HK-2 (cell line): ENCODE data around the gene DMXL2.
"Not testable (repeated sequence)": the region's sequence is repeated elsewhere in the genome, so short reads cannot be mapped to it uniquely, and the experiment has no call there.

Experiments used
- DNase-seq: peaks from one replicate; pipeline ENCODE4 v3.0.0-alpha.2; 2018; ENCODE audit not compliant: unreplicated experiment

The DMXL2 gene

DNA sequence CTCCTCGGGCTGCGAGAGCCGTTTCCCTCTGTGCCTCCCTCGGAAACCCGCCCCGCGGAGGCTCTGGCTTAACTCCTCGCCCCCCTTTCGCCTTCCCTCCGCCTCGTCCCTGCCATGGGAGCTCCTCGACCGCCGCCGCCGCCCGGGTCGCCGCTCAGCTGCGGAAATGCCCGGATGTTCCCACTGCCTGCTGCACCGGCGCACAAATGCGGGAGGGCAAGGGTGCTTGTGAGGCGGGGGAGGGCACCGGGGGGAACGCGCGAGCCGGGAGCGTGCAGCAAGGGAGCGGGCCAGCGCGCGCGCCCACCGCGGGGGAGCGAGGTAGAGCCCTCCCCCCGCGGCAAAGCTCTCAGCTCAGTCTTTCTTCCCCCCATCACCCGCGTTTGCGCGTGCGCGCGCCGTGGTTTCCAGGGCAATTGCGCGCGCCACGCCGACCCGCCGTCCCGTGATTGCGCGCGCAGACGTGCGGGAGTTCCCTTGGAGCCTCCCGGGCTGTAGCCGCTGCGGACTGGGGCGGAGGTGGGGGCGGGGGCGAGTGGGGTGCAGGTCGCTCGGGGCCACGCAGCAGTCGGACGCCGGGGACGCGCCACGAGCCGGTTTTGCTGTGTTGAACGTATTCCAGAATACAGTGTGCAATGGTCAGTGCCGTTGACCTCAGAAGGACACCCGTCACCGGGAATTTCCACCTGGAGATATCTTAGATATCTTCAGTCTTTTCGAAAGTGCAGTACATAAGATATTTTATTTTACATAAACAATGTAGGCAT is at the start of gene DMXL2:
TSS of gene DMXL2 (minus strand) at position 168 of the 767 bp plus-strand sequence. CDS start 226 bp downstream, outside the sequence.
- DNase-seq = peak; percentile 72

DNA sequence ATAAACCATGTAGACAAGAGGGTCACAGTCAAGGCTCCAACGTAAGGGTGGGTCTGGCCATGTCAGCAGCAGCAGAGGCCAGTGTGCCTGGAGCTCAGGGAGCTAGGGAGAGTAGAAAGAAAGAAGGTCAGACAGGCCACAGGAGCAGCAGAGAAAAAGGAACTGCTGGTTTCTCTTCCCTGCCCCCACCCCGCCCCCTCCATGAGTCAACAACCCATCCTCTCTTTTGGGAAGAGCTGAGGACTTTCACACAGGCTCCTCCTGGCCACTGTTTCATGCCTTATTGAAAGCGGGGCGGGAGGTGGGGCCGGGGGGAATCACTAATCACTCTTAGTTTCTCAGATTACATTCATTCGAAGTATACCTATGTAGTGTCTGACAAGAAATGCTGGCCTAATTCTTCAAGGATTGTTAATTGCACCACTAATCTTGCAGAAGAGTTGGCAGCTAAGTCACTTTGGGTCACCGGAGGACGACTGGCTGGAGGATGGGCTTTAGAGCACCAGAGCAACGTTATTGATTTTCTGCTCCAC is 49.6 kb upstream of the DMXL2 start:
- no peak for DNase-seq

DNA sequence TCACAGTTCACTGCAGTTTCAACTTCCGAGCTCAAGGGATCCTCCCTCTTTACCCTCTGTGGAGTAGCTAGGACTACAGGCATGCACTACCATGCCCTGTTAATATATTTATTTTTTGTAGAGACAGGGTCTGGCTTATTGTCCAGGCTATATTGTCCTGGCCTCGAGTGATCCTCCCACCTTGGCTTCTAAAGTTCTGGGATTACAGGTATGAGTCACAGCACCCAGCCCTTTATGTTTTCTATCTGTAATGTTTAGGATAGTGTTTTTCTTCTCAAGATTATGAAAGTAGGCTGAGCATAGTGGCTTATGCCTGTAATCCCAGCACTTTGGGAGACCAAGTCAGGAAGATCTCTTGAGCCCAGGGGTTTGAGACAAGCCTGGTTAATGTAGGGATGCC is 46.8 kb upstream of the DMXL2 start:
- DNase-seq = no peak

- no peak for DNase-seq
These were observed 45.9 kb upstream of the DMXL2 start for GRCh38 chr15:51668446-51668845.

- DNase-seq = no peak
These were observed 44.9 kb upstream of the DMXL2 start for GRCh38 chr15:51667478-51667877.

- no peak for DNase-seq
These were observed 38.5 kb upstream of the DMXL2 start for GRCh38 chr15:51661072-51661471.

- DNase-seq = no peak
These were observed 36.1 kb upstream of the DMXL2 start for GRCh38 chr15:51658664-51659063.

DNA sequence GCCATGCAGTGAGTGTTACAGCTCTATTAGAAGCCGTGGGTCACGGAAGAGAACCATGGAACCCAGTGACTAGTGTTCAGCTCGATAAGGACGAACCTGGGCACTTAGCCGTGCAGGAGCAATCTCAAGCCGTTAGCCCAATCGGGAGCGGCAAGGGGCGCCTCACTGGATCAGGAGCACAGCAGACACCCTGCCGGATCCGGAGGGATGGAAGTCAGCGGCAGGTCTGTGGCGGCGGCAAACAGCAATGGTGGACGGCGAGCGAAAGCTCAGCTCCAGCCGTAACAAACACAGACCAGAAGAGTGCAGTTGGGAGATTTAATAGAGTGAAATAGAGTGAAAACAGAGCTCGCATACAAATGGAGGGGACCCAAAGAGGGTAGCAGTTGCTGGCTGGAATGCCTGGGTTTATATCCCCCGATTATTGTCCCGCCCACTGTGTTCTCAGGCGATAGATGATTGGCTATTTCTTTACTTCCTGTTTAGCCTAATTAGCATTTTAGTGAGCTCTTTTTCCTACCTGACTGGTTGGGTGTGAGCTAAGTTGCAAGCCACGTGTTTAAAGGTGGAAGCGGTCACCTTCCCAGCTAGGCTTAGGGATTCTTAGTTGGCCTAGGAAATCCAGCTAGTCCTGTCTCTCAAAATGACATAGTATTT is 33.0 kb upstream of the DMXL2 start:
- DNase-seq = not testable (repeated sequence)

GRCh38 chr15:51652084-51652668 is 29.6 kb upstream of the DMXL2 start:
- DNase-seq = no peak

- peak; percentile 1 for DNase-seq
These were observed 27.3 kb upstream of the DMXL2 start for GRCh38 chr15:51649659-51650521.

- DNase-seq = not testable (repeated sequence)
These were observed 26.1 kb upstream of the DMXL2 start for GRCh38 chr15:51648643-51649042.

GRCh38 chr15:51648101-51648500 is 25.5 kb upstream of the DMXL2 start:
- DNase-seq = not testable (repeated sequence)

GRCh38 chr15:51647128-51647562 is 24.6 kb upstream of the DMXL2 start:
- peak; percentile 44 for DNase-seq

- DNase-seq = no peak
These were observed 20.1 kb upstream of the DMXL2 start for GRCh38 chr15:51642696-51643095.

DNA sequence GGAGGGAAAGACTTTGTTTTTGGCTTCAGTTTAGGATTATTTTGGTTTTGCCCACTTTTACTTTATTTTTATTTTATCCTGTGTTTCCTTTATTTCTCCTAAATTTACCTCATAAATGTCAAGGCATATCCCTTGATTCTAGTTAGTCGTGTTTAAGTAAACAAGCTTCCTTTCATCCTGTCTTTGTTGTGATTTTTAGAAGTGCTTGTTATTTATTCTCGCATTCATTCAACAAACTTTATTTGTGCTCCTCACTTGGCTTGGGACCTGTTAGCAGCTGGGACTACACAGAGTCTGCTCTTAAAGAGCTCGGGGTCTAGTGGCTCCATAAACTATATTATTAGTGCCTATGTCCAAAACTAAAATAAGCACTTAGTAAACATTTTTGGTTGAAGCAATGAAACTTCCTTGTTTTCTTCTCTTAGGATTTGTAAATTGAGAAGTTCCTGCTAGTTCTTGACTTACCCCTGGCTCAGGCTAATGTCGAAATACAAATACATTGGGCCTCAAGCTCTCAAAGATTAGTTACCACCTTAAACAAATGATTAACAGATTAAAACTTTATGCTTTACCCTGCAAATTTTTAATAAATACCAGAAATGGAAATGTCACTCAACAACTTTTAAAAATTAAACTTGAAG is 19.0 kb upstream of the DMXL2 start:
- no peak for DNase-seq

DNA sequence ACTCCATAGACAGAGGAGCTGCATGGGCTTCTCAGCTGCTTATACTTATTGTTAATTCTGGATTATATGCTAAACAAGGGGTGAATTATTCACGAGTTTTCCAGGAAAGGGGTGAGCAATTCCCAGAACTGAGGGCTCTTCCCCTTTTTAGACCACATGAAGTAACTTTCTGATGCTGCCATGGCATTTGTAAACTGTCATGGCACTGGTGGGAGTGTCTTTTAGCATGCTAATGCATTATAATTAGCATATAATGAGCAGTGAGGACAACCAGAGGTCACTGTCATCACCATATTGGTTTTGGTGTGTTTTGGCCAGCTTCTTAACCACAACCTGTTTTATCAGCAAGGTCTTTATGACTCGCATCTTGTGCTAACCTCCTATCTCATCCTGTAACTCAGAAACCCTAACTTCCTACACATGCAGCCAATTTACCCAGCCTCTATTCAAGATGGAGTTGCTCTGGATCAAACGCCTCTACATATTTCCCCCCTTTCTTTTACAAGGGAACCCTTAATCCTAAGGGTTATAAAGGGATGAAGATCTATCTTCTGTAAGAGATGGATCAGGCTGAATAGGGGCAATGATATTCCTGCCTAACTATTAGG is 12.1 kb upstream of the DMXL2 start:
- DNase-seq = no peak

DNA sequence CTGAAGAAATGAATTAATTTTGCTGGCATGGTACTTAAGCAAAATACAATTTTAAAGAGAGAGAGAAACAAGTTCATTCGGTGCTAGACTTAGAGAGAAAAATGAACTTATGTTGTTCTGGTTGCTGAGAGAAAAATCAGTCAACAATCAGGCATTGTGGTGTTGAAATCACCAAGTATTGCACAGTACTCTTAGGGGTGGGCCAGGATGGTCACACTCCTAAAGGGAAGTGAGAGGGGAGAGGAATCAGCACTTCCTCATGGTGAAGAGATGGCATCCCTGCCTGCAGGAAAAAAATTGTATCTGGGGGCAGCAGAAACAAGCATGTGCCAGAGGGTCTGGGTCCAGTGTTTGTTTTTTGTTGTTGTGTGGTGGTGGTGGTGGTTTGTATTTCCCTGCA is 7.0 kb upstream of the DMXL2 start:
- no peak for DNase-seq

DNA sequence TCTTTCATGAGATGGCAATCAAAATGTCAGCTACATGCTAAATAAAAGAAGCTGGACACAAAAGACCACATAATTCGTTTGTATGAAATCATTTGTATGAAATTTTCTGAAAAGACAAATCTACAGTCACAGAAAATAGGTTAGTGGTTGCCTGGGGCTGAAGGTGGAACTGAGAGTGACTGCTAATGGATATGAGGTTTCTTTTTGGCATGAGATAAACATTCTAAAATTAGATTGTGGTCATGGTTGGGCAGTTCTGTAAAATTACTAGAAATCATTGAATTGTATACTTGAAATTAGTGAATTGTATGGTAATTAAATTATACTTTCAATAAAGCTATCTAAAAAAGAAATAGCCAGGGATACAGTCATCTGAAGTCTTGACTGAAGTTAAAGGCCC is 2.7 kb upstream of the DMXL2 start:
- no peak for DNase-seq

DNA sequence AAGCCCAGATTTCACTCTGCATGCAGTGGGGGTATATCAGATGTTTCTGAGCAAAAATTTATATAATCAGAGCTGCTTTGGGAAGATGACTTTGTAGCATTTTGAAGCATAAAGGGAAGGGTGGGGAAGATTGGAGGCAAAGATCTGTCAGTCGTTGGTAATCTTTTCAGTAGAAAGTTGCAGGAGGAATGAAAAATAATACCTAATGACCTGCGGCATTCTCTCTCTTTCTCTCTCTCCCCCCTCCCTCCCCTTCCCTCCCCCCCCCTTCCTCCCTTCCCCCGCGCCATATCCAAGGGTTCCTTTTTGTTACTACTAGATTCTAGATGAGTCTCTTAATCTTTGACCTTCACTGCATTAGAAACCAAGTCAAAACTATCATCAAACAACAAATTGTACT is 1.5 kb upstream of the DMXL2 start:
- DNase-seq = no peak

DNA sequence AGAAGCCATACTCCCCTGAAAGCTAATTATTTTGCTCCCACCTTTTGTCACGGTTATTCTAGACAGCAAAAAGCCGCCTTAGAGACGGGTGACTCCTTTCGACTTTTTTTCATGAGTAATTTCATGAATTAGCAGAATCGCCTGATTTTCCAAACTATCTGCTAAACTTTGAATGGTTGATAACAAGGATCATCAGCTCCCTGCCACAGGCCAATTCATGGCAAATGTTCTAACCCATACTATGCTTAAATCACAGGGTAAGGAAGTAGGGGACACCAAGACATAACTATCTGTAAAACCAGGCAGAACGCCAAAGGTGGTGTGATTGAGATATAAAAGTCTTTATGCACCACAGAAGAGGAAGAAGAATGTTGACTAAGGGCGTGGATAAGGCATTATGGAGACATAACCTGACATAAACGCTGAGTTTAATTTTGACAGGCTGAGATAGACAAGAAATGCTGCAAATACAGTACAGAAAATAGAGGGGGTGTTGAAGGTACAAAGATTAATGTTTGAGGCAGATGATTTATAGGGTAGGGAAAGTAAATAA is 891 bp upstream of the DMXL2 start:
- no peak for DNase-seq
